ENCODE data around the gene RAI2. TPM values are rescaled to one million over a fixed set of nuclear protein-coding genes. Genes with fewer than 3 reads are reported as not detected.

Gene RAI2
- polyA plus RNA-seq, 2 donors, result 3.9 to 7.0 TPM

- Histone ChIP-seq H3K9me3 (ENCODE audit: control insufficient read depth in 2 of 2, insufficient read depth in 1 of 2, low read depth in 1 of 2, low read length in 1 of 2) (no peaks in the 10 kb centered on the region), H3K36me3 (ENCODE audit: control insufficient read depth in 2 of 2, insufficient read depth in 2 of 2, low read length in 1 of 2) (no peaks in the 10 kb centered on the region), H3K4me3 (ENCODE audit: low read depth in 1 of 2, low read length in 2 of 2) (no peak overlapping the region), H3K27me3 (ENCODE audit: control insufficient read depth in 1 of 2, insufficient read depth in 2 of 2, low read length in 2 of 2) (peaks cover 0 to 2% of the 10 kb centered on the region in 2 donors), H3K4me1 (ENCODE audit: control insufficient read depth in 2 of 2, insufficient read depth in 2 of 2, low read length in 1 of 2) (peaks cover 0 to 2% of the 10 kb centered on the region in 2 donors), H3K27ac (ENCODE audit: low read depth in 2 of 2, low read length in 1 of 2) (no peak overlapping the region)
- 30 to 42% methylated on average over 6 of the region's 6 CpGs for WGBS, 2 donors
Observed at GRCh38 chrX:17854531-17854930, 6.6 kb downstream of the RAI2 start.

GRCh38 chrX:17854069-17854468 is 7.0 kb downstream of the RAI2 start:
- H3K4me3 ChIP-seq (ENCODE audit: low read depth in 1 of 2, low read length in 2 of 2), result no peak overlapping the region
- H3K27ac ChIP-seq (ENCODE audit: low read depth in 2 of 2, low read length in 1 of 2), result no peak overlapping the region
- no peaks in the 10 kb centered on the region for H3K36me3 ChIP-seq (ENCODE audit: control insufficient read depth in 2 of 2, insufficient read depth in 2 of 2, low read length in 1 of 2)
- peaks cover 0 to 2% of the 10 kb centered on the region in 2 donors for H3K4me1 ChIP-seq (ENCODE audit: control insufficient read depth in 2 of 2, insufficient read depth in 2 of 2, low read length in 1 of 2)
- peaks cover 0 to 2% of the 10 kb centered on the region in 2 donors for H3K27me3 ChIP-seq (ENCODE audit: control insufficient read depth in 1 of 2, insufficient read depth in 2 of 2, low read length in 2 of 2)
- no peaks in the 10 kb centered on the region for H3K9me3 ChIP-seq (ENCODE audit: control insufficient read depth in 2 of 2, insufficient read depth in 1 of 2, low read depth in 1 of 2, low read length in 1 of 2)
- 18 to 40% methylated on average over 2 of the region's 2 CpGs for WGBS, 2 donors

GRCh38 chrX:17851874-17852273 is 9.2 kb downstream of the RAI2 start:
- peaks cover 0 to 2% of the 10 kb centered on the region in 2 donors for H3K27me3 ChIP-seq (ENCODE audit: control insufficient read depth in 1 of 2, insufficient read depth in 2 of 2, low read length in 2 of 2)
- peaks cover 0 to 2% of the 10 kb centered on the region in 2 donors for H3K4me1 ChIP-seq (ENCODE audit: control insufficient read depth in 2 of 2, insufficient read depth in 2 of 2, low read length in 1 of 2)
- H3K9me3 ChIP-seq (ENCODE audit: control insufficient read depth in 2 of 2, insufficient read depth in 1 of 2, low read depth in 1 of 2, low read length in 1 of 2), result no peaks in the 10 kb centered on the region
- H3K4me3 ChIP-seq (ENCODE audit: low read depth in 1 of 2, low read length in 2 of 2), result no peak overlapping the region
- no peak overlapping the region for H3K27ac ChIP-seq (ENCODE audit: low read depth in 2 of 2, low read length in 1 of 2)
- 64 to 69% methylated on average over 7 of the region's 7 CpGs for WGBS, 2 donors
- no peaks in the 10 kb centered on the region for H3K36me3 ChIP-seq (ENCODE audit: control insufficient read depth in 2 of 2, insufficient read depth in 2 of 2, low read length in 1 of 2)

- H3K9me3 ChIP-seq (ENCODE audit: control insufficient read depth in 2 of 2, insufficient read depth in 1 of 2, low read depth in 1 of 2, low read length in 1 of 2), result no peaks in the 10 kb centered on the region
- no peaks in the 10 kb centered on the region for H3K4me1 ChIP-seq (ENCODE audit: control insufficient read depth in 2 of 2, insufficient read depth in 2 of 2, low read length in 1 of 2)
- H3K4me3 ChIP-seq (ENCODE audit: low read depth in 1 of 2, low read length in 2 of 2), result no peak overlapping the region
- H3K36me3 ChIP-seq (ENCODE audit: control insufficient read depth in 2 of 2, insufficient read depth in 2 of 2, low read length in 1 of 2), result no peaks in the 10 kb centered on the region
- no peak overlapping the region for H3K27ac ChIP-seq (ENCODE audit: low read depth in 2 of 2, low read length in 1 of 2)
- H3K27me3 ChIP-seq (ENCODE audit: control insufficient read depth in 1 of 2, insufficient read depth in 2 of 2, low read length in 2 of 2), result peaks cover 0 to 5% of the 10 kb centered on the region in 2 donors
- 71 to 75% methylated on average over 7 of the region's 7 CpGs for WGBS, 2 donors
Observed at GRCh38 chrX:17848545-17849265, 12.4 kb downstream of the RAI2 start.

GRCh38 chrX:17846045-17846444 is 15.1 kb downstream of the RAI2 start:
- Histone ChIP-seq H3K4me3 (ENCODE audit: low read depth in 1 of 2, low read length in 2 of 2) (no peak overlapping the region), H3K27me3 (ENCODE audit: control insufficient read depth in 1 of 2, insufficient read depth in 2 of 2, low read length in 2 of 2) (peaks cover 0 to 5% of the 10 kb centered on the region in 2 donors), H3K36me3 (ENCODE audit: control insufficient read depth in 2 of 2, insufficient read depth in 2 of 2, low read length in 1 of 2) (no peaks in the 10 kb centered on the region), H3K27ac (ENCODE audit: low read depth in 2 of 2, low read length in 1 of 2) (no peak overlapping the region), H3K4me1 (ENCODE audit: control insufficient read depth in 2 of 2, insufficient read depth in 2 of 2, low read length in 1 of 2) (no peaks in the 10 kb centered on the region), H3K9me3 (ENCODE audit: control insufficient read depth in 2 of 2, insufficient read depth in 1 of 2, low read depth in 1 of 2, low read length in 1 of 2) (no peaks in the 10 kb centered on the region)
- 56 to 59% methylated on average over 2 of the region's 2 CpGs for WGBS, 2 donors

GRCh38 chrX:17844236-17844635 is 16.9 kb downstream of the RAI2 start:
- 47 to 49% methylated on average over 2 of the region's 2 CpGs for WGBS, 2 donors
- Histone ChIP-seq H3K9me3 (ENCODE audit: control insufficient read depth in 2 of 2, insufficient read depth in 1 of 2, low read depth in 1 of 2, low read length in 1 of 2) (no peaks in the 10 kb centered on the region), H3K27ac (ENCODE audit: low read depth in 2 of 2, low read length in 1 of 2) (peak overlapping the region in 1 of 2 donors; percentile 12), H3K4me1 (ENCODE audit: control insufficient read depth in 2 of 2, insufficient read depth in 2 of 2, low read length in 1 of 2) (no peaks in the 10 kb centered on the region), H3K4me3 (ENCODE audit: low read depth in 1 of 2, low read length in 2 of 2) (no peak overlapping the region), H3K36me3 (ENCODE audit: control insufficient read depth in 2 of 2, insufficient read depth in 2 of 2, low read length in 1 of 2) (no peaks in the 10 kb centered on the region), H3K27me3 (ENCODE audit: control insufficient read depth in 1 of 2, insufficient read depth in 2 of 2, low read length in 2 of 2) (peaks cover 0 to 5% of the 10 kb centered on the region in 2 donors)

GRCh38 chrX:17842769-17843525 is 18.2 kb downstream of the RAI2 start:
- H3K27ac ChIP-seq (ENCODE audit: low read depth in 2 of 2, low read length in 1 of 2), result no peak overlapping the region

GRCh38 chrX:17839269-17839668 is 21.8 kb downstream of the RAI2 start:
- no peak overlapping the region for H3K4me3 ChIP-seq (ENCODE audit: low read depth in 1 of 2, low read length in 2 of 2)
- no peaks in the 10 kb centered on the region for H3K9me3 ChIP-seq (ENCODE audit: control insufficient read depth in 2 of 2, insufficient read depth in 1 of 2, low read depth in 1 of 2, low read length in 1 of 2)
- WGBS, 2 donors, result 68 to 83% methylated on average over 4 of the region's 4 CpGs
- H3K27me3 ChIP-seq (ENCODE audit: control insufficient read depth in 1 of 2, insufficient read depth in 2 of 2, low read length in 2 of 2), result peaks cover 0 to 2% of the 10 kb centered on the region in 2 donors
- no peaks in the 10 kb centered on the region for H3K36me3 ChIP-seq (ENCODE audit: control insufficient read depth in 2 of 2, insufficient read depth in 2 of 2, low read length in 1 of 2)
- H3K4me1 ChIP-seq (ENCODE audit: control insufficient read depth in 2 of 2, insufficient read depth in 2 of 2, low read length in 1 of 2), result no peaks in the 10 kb centered on the region
- H3K27ac ChIP-seq (ENCODE audit: low read depth in 2 of 2, low read length in 1 of 2), result no peak overlapping the region

More at GRCh38 chrX:17842769-17843525, 18.2 kb downstream of the RAI2 start:
- Histone ChIP-seq H3K4me3 (ENCODE audit: low read depth in 1 of 2, low read length in 2 of 2) (no peak overlapping the region), H3K4me1 (ENCODE audit: control insufficient read depth in 2 of 2, insufficient read depth in 2 of 2, low read length in 1 of 2) (no peaks in the 10 kb centered on the region), H3K9me3 (ENCODE audit: control insufficient read depth in 2 of 2, insufficient read depth in 1 of 2, low read depth in 1 of 2, low read length in 1 of 2) (no peaks in the 10 kb centered on the region), H3K36me3 (ENCODE audit: control insufficient read depth in 2 of 2, insufficient read depth in 2 of 2, low read length in 1 of 2) (no peaks in the 10 kb centered on the region), H3K27me3 (ENCODE audit: control insufficient read depth in 1 of 2, insufficient read depth in 2 of 2, low read length in 2 of 2) (peaks cover 0 to 5% of the 10 kb centered on the region in 2 donors)
- 46 to 59% methylated on average over 6 of the region's 6 CpGs for WGBS, 2 donors

GRCh38 chrX:17836830-17837229 is 24.3 kb downstream of the RAI2 start:
- no peak overlapping the region for H3K4me3 ChIP-seq (ENCODE audit: low read depth in 1 of 2, low read length in 2 of 2)
- no peaks in the 10 kb centered on the region for H3K9me3 ChIP-seq (ENCODE audit: control insufficient read depth in 2 of 2, insufficient read depth in 1 of 2, low read depth in 1 of 2, low read length in 1 of 2)
- no peaks in the 10 kb centered on the region for H3K27me3 ChIP-seq (ENCODE audit: control insufficient read depth in 1 of 2, insufficient read depth in 2 of 2, low read length in 2 of 2)
- H3K4me1 ChIP-seq (ENCODE audit: control insufficient read depth in 2 of 2, insufficient read depth in 2 of 2, low read length in 1 of 2), result no peaks in the 10 kb centered on the region
- 67 to 85% methylated on average over 3 of the region's 3 CpGs for WGBS, 2 donors
- no peak overlapping the region for H3K27ac ChIP-seq (ENCODE audit: low read depth in 2 of 2, low read length in 1 of 2)
- no peaks in the 10 kb centered on the region for H3K36me3 ChIP-seq (ENCODE audit: control insufficient read depth in 2 of 2, insufficient read depth in 2 of 2, low read length in 1 of 2)
